Gastroesophageal sphincter (tissue), 4 donors: ENCODE measurements around the gene ETFA. TPM values are rescaled to one million over a fixed set of nuclear protein-coding genes. Genes with fewer than 3 reads are reported as not detected.
A peak's percentile ranks its signal among the peaks of the same experiment; 100 is the strongest.

Source experiments
- ATAC-seq: fragments of 150-250 bp; one replicate; pipeline ENCODE4 v1.9.1; 2016; ENCODE audit warnings: mild to moderate bottlenecking, moderate library complexity
- H3K27ac ChIP-seq, 4 donors: fragments of 200-600 bp; sonication (generic) in 3 of 4; 1 replicate in 3 of 4; 2 replicates in 1 of 4; pipeline ENCODE4 v1.5.1; 2016 to 2019
- H3K27me3 ChIP-seq: fragments of 200-600 bp; sonication (generic); one replicate; pipeline ENCODE4 v1.5.1; 2019
- H3K36me3 ChIP-seq, 2 donors: fragments of 200-600 bp; sonication (generic); one replicate each; pipeline ENCODE4 v1.5.1; 2019; ENCODE audit warnings: control low read depth in 1 of 2
- H3K4me1 ChIP-seq, 3 donors: fragments of 200-600 bp; sonication (generic); 1 replicate in 2 of 3; 2 replicates in 1 of 3; pipeline ENCODE4 v1.5.1; 2016 to 2019; ENCODE audit warnings: control low read depth in 2 of 3
- H3K4me3 ChIP-seq, 2 donors: fragments of 200-600 bp; sonication (generic); one replicate each; pipeline ENCODE4 v1.5.1; 2019; ENCODE audit warnings: mild to moderate bottlenecking in 1 of 2, moderate library complexity in 1 of 2
- H3K9me3 ChIP-seq, 3 donors: fragments of 200-600 bp; sonication (generic); one replicate each; pipeline ENCODE4 v1.5.1; 2017 to 2019; ENCODE audit warnings: control low read depth in 2 of 3
- EP300 ChIP-seq: sonication (generic); formaldehyde crosslinking; IDR thresholded peaks from one replicate; pipeline ENCODE4 v1.6.1; 2017; ENCODE audit warnings: antibody characterized with exemption, mild to moderate bottlenecking
- POLR2A ChIP-seq, 2 donors: fragments of 450-650 bp; IDR thresholded peaks; one replicate each; pipeline ENCODE4 v1.6.1; 2017; ENCODE audit warnings: antibody characterized with exemption in 2 of 2, mild to moderate bottlenecking in 2 of 2, moderate library complexity in 1 of 2
- POLR2AphosphoS5 ChIP-seq: sonication (generic); formaldehyde crosslinking; IDR thresholded peaks from one replicate; pipeline ENCODE4 v1.6.1; 2017; ENCODE audit warnings: antibody characterized with exemption
- WGBS, 2 donors: methylation state at CpG; one replicate each; pipeline ENCODE4 v1.1.5; 2018; ENCODE audit warnings: low coverage in 1 of 2; 5-methylcytosine and 5-hydroxymethylcytosine counted together
- total RNA-seq, 4 donors: library from RNA; depleted of rRNA; stranded (reverse); fragments of >200 nt; gene quantifications; one replicate each; pipeline ENCODE4 v1.1.0, GENCODE V29; 2016
- TF ChIP-seq, protein P1 (sequence below), 4 experiments: fragments of 200-600 bp in 2 of 4; fragments of 450-650 bp in 2 of 4; sonication (generic) in 1 of 4; IDR thresholded peaks; one replicate each; pipeline ENCODE4 v1.5.1; 2017 to 2019; ENCODE audit warnings: antibody characterized with exemption in 4 of 4, mild to moderate bottlenecking in 2 of 4, moderate library complexity in 2 of 4

ETFA gene
- total RNA-seq, 4 donors from 2014 or later, result 113 to 168 (median 137) TPM

DNA sequence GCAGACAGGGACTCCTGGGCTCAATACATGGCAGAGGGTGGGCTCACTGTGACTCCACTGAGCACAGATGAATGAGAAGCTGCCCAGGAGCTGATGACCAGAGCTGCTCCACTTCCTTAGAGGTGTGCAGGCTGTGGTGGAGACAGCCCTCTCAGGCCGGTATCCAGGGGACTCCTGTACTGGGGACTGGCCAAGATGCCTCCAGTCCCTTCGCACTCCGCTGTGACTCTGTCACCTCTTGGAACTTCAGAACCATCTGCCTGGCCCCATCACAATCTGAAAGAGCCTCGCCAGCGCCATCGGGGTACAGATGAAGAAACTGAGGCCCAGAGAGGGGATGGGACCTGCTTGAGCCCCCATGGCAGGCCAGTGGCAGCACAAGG is 111.2 kb downstream of the ETFA start:
- H3K27ac ChIP-seq, result no peak overlapping the region
- WGBS, 2 donors, result 100% methylated on average over 3 of the region's 6 CpGs; no CpG with 5 or more reads in 1 of the 2 donors

DNA sequence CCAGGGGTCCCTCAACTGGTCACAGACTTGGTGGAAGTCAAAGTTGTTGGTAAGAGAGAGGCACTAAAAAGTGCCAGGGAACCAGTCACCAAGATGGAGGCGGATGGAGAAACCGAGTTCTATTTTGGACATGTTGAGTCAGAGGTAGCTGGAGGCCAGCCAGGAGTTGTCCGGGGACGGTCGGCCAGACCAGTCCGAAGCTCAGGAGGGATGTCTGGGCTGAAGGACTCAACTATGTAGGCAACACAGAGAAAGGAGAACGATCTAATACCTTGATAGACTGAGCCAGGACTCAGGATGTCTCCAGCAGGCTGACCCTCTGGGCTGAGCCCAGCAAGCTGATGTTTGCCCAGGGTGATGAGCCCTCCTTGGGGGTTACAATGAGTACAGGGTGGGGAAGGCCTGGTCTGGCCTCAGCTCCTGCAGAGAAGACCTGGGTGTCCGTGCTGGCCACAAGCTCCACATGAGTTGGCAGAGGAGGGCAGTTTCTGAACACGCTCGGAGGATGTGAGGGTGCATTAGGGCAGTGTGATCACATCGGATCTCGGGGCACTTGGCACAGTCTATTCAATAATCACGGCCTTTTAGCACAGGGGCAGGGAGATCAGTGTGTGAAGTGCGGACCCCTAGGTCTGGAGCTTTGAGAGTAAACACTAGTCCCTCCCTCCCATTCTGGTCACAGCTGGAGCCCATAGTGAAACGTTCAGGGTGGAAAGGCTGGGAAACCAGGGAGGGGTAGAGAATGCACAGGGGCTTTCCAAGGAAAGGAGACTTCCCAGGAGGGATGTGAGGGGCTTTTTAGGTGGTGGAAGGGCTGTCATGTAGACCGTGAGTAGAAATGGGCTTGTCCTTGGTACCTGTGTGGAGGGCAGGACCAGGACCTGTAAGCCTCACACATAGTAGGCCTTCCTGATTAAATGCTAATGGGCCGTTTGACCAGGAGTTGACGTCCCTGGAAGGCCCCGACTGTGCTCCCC is 111.9 kb downstream of the ETFA start:
- Histone ChIP-seq H3K27me3 (no peaks in the 10 kb centered on the region), H3K4me3 (no peak overlapping the region), H3K9me3 (no peaks in the 10 kb centered on the region), H3K27ac (peak overlapping the region in 1 of 4 donors; percentile 28), H3K36me3 (peaks cover 0 to 12% of the 10 kb centered on the region in 2 donors), H3K4me1 (peaks cover 3 to 57% (median 30%) of the 10 kb centered on the region in 3 donors)
- WGBS, 2 donors, result 9 to 52% methylated on average over 3 to 7 of the region's 19 CpGs
- peak; percentile 50 for ATAC-seq
- TF ChIP-seq POLR2AphosphoS5, result peak; percentile 25
- no peak for TF ChIP-seq EP300

More for the DNA sequence above, 111.2 kb downstream of the ETFA start:
- Histone ChIP-seq H3K36me3 (peaks cover 0 to 14% of the 10 kb centered on the region in 2 donors), H3K4me1 (peaks cover 3 to 57% (median 30%) of the 10 kb centered on the region in 3 donors), H3K27me3 (no peaks in the 10 kb centered on the region), H3K4me3 (no peak overlapping the region), H3K9me3 (no peaks in the 10 kb centered on the region)
- no peak for TF ChIP-seq EP300
- no peak for TF ChIP-seq POLR2A (IDR thresholded peaks at IDR 0.05)
- no peak for TF ChIP-seq POLR2AphosphoS5
- TF ChIP-seq, protein P1, sequence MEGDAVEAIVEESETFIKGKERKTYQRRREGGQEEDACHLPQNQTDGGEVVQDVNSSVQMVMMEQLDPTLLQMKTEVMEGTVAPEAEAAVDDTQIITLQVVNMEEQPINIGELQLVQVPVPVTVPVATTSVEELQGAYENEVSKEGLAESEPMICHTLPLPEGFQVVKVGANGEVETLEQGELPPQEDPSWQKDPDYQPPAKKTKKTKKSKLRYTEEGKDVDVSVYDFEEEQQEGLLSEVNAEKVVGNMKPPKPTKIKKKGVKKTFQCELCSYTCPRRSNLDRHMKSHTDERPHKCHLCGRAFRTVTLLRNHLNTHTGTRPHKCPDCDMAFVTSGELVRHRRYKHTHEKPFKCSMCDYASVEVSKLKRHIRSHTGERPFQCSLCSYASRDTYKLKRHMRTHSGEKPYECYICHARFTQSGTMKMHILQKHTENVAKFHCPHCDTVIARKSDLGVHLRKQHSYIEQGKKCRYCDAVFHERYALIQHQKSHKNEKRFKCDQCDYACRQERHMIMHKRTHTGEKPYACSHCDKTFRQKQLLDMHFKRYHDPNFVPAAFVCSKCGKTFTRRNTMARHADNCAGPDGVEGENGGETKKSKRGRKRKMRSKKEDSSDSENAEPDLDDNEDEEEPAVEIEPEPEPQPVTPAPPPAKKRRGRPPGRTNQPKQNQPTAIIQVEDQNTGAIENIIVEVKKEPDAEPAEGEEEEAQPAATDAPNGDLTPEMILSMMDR (IDR thresholded peaks at IDR 0.05), result no peak
- no peak for ATAC-seq

DNA sequence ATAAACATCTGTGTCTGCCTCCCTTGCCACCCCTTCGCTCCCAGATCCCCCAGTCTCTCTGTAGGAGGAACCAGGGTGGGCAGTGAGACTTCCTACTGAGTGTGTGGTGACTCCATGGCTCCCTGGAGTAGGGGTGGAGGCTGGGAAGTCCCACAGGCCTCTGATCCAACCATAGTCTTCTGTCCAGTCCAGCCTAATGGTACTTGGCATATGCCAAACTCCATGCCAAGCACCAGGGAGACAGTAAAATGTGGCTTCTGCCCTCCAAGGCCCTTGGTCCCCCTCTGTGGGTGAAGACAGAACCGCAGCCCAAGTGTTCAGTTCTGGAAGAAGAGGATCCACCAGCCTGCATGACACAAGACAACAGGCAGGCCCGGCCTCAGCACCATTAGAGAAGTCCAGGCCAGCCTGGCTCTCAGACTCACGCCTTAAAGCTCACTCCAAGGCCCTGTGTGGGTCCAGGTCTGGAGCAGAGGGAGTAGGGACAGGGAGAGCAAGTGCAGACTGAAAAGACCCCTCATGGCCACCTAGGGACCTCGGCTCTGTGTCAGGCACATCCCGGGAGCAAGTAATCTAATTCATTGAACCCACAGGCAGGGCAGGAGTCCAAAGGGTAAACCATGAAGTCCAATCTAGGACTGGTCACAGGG is 112.7 kb downstream of the ETFA start:
- TF ChIP-seq EP300 (no peak), POLR2A (IDR thresholded peaks at IDR 0.05) (no peak), POLR2AphosphoS5 (no peak)
- TF ChIP-seq, protein P1 (IDR thresholded peaks at IDR 0.05), result no peak
- Histone ChIP-seq H3K27me3 (no peaks in the 10 kb centered on the region), H3K9me3 (no peaks in the 10 kb centered on the region), H3K36me3 (peaks cover 0 to 4% of the 10 kb centered on the region in 2 donors), H3K4me1 (peaks cover 3 to 57% (median 30%) of the 10 kb centered on the region in 3 donors), H3K27ac (peak overlapping the region in 1 of 4 donors; percentile 28), H3K4me3 (no peak overlapping the region)
- WGBS, 2 donors, result 98% methylated on average over 5 of the region's 6 CpGs; no CpG with 5 or more reads in 1 of the 2 donors
- no peak for ATAC-seq

DNA sequence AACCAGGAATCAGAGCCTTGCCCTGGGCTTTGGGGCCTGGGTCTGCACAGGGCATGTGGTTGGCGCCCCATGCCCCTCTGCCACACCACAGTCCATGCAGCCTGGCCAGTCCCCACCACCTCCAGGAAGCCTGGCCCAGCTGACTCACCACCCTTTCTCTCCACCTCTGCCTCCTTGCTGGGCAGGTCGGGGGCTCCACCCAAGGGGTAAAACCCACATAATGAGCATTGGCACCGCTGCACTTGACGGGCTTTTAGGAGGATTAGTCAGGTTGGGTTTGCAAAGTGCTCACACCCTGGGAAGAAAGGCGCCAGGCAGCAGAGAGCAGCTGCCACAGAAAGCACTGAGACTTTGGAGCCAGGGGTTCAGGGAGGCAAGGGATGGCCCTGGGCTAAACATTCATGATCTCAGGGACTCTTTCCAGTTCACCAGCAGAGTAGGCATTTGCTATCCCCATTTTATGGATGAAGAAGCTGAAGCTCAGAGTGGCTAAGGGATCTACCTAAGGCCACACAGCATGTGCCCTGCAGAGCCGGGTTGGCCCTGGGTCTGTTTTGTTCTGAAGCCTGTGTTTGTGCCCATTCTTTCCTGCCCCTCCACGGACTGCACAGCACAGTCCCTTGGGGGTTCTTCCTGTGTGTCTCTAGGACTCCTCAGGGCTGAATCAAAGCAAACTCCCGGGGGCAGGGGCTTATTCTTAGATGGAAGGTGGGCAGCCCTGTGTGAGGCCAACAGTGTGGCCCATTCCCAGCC is 113.4 kb downstream of the ETFA start:
- H3K4me1 ChIP-seq, result peaks cover 3 to 57% (median 30%) of the 10 kb centered on the region in 3 donors
- ATAC-seq, result no peak
- no peak overlapping the region for H3K4me3 ChIP-seq
- WGBS, 2 donors, result 80% methylated on average over 2 of the region's 8 CpGs; no CpG with 5 or more reads in 1 of the 2 donors
- peak overlapping the region in 3 of 4 donors; percentile 59 to 73 (median 60) for H3K27ac ChIP-seq
- no peaks in the 10 kb centered on the region for H3K9me3 ChIP-seq
- H3K27me3 ChIP-seq, result peaks cover 2% of the 10 kb centered on the region
- H3K36me3 ChIP-seq, result no peaks in the 10 kb centered on the region
- no peak for TF ChIP-seq EP300
- TF ChIP-seq, protein P1 (IDR thresholded peaks at IDR 0.05), result no peak
- no peak for TF ChIP-seq POLR2AphosphoS5
- TF ChIP-seq POLR2A (IDR thresholded peaks at IDR 0.05), result no peak
